ENCODE results near the gene MINDY4B.

DNA sequence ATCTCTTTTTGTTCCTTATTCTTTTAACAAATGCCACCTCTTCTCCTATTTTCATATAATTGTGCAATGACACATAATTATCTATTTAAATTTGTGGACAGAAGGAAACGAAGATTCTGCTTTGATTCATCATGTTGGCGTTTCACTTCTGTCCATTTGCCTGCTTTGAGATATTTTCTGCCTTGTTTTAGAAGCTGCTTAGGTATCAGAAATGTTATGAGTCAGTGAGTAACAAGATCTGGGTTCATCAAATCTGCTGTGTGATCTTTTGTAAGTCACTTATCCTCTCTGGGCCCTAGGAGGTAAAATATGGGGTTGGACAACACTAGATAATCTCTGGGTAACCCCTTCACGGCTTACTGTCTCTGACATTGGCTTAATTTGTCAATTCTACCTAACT, 7.3 kb upstream of the MINDY4B start:
- TF ChIP-seq, protein P1, sequence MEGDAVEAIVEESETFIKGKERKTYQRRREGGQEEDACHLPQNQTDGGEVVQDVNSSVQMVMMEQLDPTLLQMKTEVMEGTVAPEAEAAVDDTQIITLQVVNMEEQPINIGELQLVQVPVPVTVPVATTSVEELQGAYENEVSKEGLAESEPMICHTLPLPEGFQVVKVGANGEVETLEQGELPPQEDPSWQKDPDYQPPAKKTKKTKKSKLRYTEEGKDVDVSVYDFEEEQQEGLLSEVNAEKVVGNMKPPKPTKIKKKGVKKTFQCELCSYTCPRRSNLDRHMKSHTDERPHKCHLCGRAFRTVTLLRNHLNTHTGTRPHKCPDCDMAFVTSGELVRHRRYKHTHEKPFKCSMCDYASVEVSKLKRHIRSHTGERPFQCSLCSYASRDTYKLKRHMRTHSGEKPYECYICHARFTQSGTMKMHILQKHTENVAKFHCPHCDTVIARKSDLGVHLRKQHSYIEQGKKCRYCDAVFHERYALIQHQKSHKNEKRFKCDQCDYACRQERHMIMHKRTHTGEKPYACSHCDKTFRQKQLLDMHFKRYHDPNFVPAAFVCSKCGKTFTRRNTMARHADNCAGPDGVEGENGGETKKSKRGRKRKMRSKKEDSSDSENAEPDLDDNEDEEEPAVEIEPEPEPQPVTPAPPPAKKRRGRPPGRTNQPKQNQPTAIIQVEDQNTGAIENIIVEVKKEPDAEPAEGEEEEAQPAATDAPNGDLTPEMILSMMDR (IDR thresholded peaks at IDR 0.05) = no peak
- no peak for TF ChIP-seq ZFX (IDR thresholded peaks at IDR 0.05; ENCODE audit: borderline replicate concordance)

Measured in 22Rv1 (cell line).